Effector memory CD4-positive, alpha-beta T cell (primary cell): ENCODE results near the gene PLPP4.

Experiments
- DNase-seq, 3 donors: peaks; one replicate each; pipeline ENCODE4 v3.0.0-alpha.2; 2020
- H3K27ac ChIP-seq: 2 replicates; pipeline ENCODE4 v1.7.0; 2013; ENCODE audit warnings: mild to moderate bottlenecking, low read length, moderate library complexity; ENCODE audit not compliant: insufficient read depth, poor library complexity, severe bottlenecking
- H3K27me3 ChIP-seq: replicated peaks from 2 replicates; pipeline ENCODE4 v1.7.0; 2013; ENCODE audit warnings: mild to moderate bottlenecking, low read length; ENCODE audit not compliant: insufficient read depth, control insufficient read depth, poor library complexity, severe bottlenecking
- H3K36me3 ChIP-seq: 2 replicates; pipeline ENCODE4 v1.7.0; 2013; ENCODE audit warnings: mild to moderate bottlenecking, low read length, moderate library complexity; ENCODE audit not compliant: control insufficient read depth, insufficient read depth
- H3K4me1 ChIP-seq: 2 replicates; pipeline ENCODE4 v1.7.0; 2013; ENCODE audit warnings: low read length, mild to moderate bottlenecking; ENCODE audit not compliant: control insufficient read depth, insufficient read depth, poor library complexity, severe bottlenecking
- H3K4me3 ChIP-seq: 2 replicates; pipeline ENCODE4 v1.7.0; 2013; ENCODE audit warnings: low read length, low read depth, mild to moderate bottlenecking; ENCODE audit not compliant: insufficient read depth, poor library complexity, severe bottlenecking
- H3K9me3 ChIP-seq: 2 replicates; pipeline ENCODE4 v1.7.0; 2013; ENCODE audit warnings: mild to moderate bottlenecking, low read length, moderate library complexity; ENCODE audit not compliant: control insufficient read depth

PLPP4 gene

DNA sequence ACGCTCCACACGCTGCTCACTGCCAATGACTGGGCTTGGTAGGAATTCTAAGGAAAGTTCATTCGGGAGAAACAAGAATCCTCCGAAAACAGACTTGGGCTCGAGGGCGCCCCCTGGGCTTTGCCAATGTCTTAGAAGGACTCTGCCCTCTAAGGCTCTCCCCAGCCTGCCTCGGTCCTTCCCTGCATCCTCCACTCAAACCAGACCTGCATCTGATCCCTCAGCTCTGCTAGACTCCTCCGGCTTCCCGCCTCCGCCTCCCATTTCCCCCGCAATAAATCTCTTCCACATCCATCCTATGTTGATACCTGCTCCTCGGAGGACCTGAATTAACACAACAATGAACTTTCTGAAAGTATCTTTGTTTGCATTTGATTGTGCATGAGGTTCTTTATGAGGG is 177.6 kb downstream of the PLPP4 start:
- H3K4me3 ChIP-seq, result no peak overlapping the region
- H3K4me1 ChIP-seq, result no peaks in the 10 kb centered on the region
- DNase-seq, result no peak
- no peak overlapping the region for H3K27ac ChIP-seq
- H3K27me3 ChIP-seq, result no peaks in the 10 kb centered on the region
- no peaks in the 10 kb centered on the region for H3K9me3 ChIP-seq
- H3K36me3 ChIP-seq, result no peaks in the 10 kb centered on the region
